Cardiac fibroblast (primary cell): ENCODE data around the gene SERF2.

Source experiments
- DNase-seq, 2 donors: peaks; one replicate each; pipeline versions ENCODE4 v3.0.0 to v3.0.0-alpha.2; 2010; ENCODE audit warnings: low read depth in 2 of 2
- H3K4me3 ChIP-seq, 2 donors: replicated peaks in 1 of 2; 1 replicate in 1 of 2; 2 replicates in 1 of 2; pipeline ENCODE4 v1.5.1; 2011; ENCODE audit warnings: low read depth in 2 of 2, low read length in 2 of 2, mild to moderate bottlenecking in 2 of 2, moderate library complexity in 1 of 2
- CTCF ChIP-seq: IDR thresholded peaks from one replicate; pipeline ENCODE4 v1.5.1; 2011; ENCODE audit warnings: low read depth, mild to moderate bottlenecking, low read length, inconsistent platforms

The SERF2 gene

GRCh38 chr15:43791993-43792760 is at the start of gene SERF2:
SERF2 (plus strand) TSS chr15:43792320; CDS start chr15:43792377, 57 bp downstream.
- TF ChIP-seq CTCF, result no peak
- peak within 1 kb of the TSS; percentile 96 to 100 for H3K4me3 ChIP-seq
- peak; percentile 100 for DNase-seq

- DNase-seq, result peak; percentile 90 to 92
- H3K4me3 ChIP-seq, result peak within 1 kb of the TSS; percentile 78 to 79
Observed at GRCh38 chr15:43746245-43746902, 45.7 kb upstream of the SERF2 start, which contains the start of gene PDIA3. PDIA3 (plus strand) TSS chr15:43746438; CDS start chr15:43746540, 102 bp downstream.

- H3K4me3 ChIP-seq, result peak overlapping the region; percentile 78 to 79
- peak; percentile 44 to 59 for DNase-seq
Observed at GRCh38 chr15:43746903-43747309, 45.2 kb upstream of the SERF2 start.

GRCh38 chr15:43748376-43748775 is 43.7 kb upstream of the SERF2 start:
- DNase-seq, result peak; percentile 26 to 43
- H3K4me3 ChIP-seq, result peak overlapping the region in 1 of 2 donors; percentile 78
- TF ChIP-seq CTCF, result no peak

GRCh38 chr15:43749690-43750345 is 42.3 kb upstream of the SERF2 start:
- TF ChIP-seq CTCF, result no peak
- no peak overlapping the region for H3K4me3 ChIP-seq
- peak in 1 of 2 donors; percentile 16 for DNase-seq

- TF ChIP-seq CTCF, result no peak
- no peak overlapping the region for H3K4me3 ChIP-seq
- DNase-seq, result no peak
Observed at GRCh38 chr15:43751885-43752284, 40.2 kb upstream of the SERF2 start.

GRCh38 chr15:43762824-43763223 is 29.3 kb upstream of the SERF2 start:
- no peak for TF ChIP-seq CTCF
- DNase-seq, result no peak
- no peak overlapping the region for H3K4me3 ChIP-seq
